GM12878 (cell line): Measurements from ENCODE around the gene IMMT. TPM values are rescaled to one million over a fixed set of nuclear protein-coding genes. Genes with fewer than 3 reads are reported as not detected.

Experiments
- CHD1 ChIP-seq: IDR thresholded peaks from 2 replicates; pipeline ENCODE4 v1.6.1; 2012; ENCODE audit warnings: low read depth, low read length, improper control_type of control experiment
- GABPA ChIP-seq: IDR thresholded peaks from 2 replicates; pipeline ENCODE4 v1.6.1; 2014; ENCODE audit warnings: antibody characterized with exemption, low read depth, mild to moderate bottlenecking, inconsistent platforms
- IKZF2 ChIP-seq, 2 experiments: fragments of 450-650 bp; IDR thresholded peaks; 2 replicates each; pipeline ENCODE4 v1.6.1; 2017; ENCODE audit warnings: mild to moderate bottlenecking in 2 of 2, moderate library complexity in 2 of 2
- NR2F1 ChIP-seq: fragments of 450-650 bp; conservative IDR thresholded peaks from 2 replicates; pipeline ENCODE4 v1.6.1; 2017; ENCODE audit warnings: mild to moderate bottlenecking
- POU2F2 ChIP-seq: IDR thresholded peaks from 3 replicates; pipeline ENCODE4 v1.6.1; 2011; ENCODE audit warnings: low read depth, mild to moderate bottlenecking, low read length, borderline replicate concordance
- TBL1XR1 ChIP-seq: IDR thresholded peaks from 2 replicates; pipeline ENCODE4 v1.6.1; 2012; ENCODE audit warnings: low read depth, low read length, improper control_type of control experiment
- ZZZ3 ChIP-seq: IDR thresholded peaks from 2 replicates; pipeline ENCODE4 v1.6.1; 2011; ENCODE audit warnings: low read depth; ENCODE audit not compliant: control insufficient read depth, insufficient read length
- polyA plus RNA-seq, 11 experiments: library from polyadenylated mRNA; depleted of rRNA in 4 of 11; unstranded in 6 of 11; stranded (reverse) in 5 of 11; fragments of >200 nt; fragmentation: Nextera tagmentation in 4 of 11; fragmentation: Illumina TruSeq in 1 of 11; extraction: Ambion mirVana in 4 of 11; extraction: Trizol in 1 of 11; gene quantifications; 1 replicate in 1 of 11; 2 replicates in 10 of 11; pipeline versions ENCODE4 v1.2.1 to v1.2.3, GENCODE V29; 2011 to 2016; ENCODE audit warnings: inconsistent platforms in 2 of 11, missing spikeins in 2 of 11, low read depth in 1 of 11
- total RNA-seq, 4 experiments: library from RNA; depleted of rRNA in 3 of 4; stranded (reverse); fragments of >200 nt in 3 of 4; fragmentation: Illumina TruSeq in 1 of 4; extraction: Trizol in 1 of 4; gene quantifications; 2 replicates each; pipeline versions ENCODE4 v1.2.1 to v1.2.3, GENCODE V29; 2013 to 2021
- TF ChIP-seq, protein P1 (sequence below): fragments of 450-650 bp; formaldehyde crosslinking; IDR thresholded peaks from 2 replicates; pipeline ENCODE4 v1.4.0; 2022; ENCODE audit warnings: mild to moderate bottlenecking, moderate library complexity
- TF ChIP-seq, protein P2 (sequence below): IDR thresholded peaks from 2 replicates; pipeline ENCODE4 v1.6.1; 2012; ENCODE audit warnings: low read depth, low read length, improper control_type of control experiment
- TF ChIP-seq, protein P3 (sequence below): IDR thresholded peaks from 2 replicates; pipeline ENCODE4 v1.6.1; 2011; ENCODE audit warnings: low read depth, low read length, improper control_type of control experiment, borderline replicate concordance

IMMT gene
- total and polyA plus RNA-seq, 10 of the 15 experiments (the other 5 are each of a cell fraction or from before 2014, with no cell fraction given), result 78.4 to 149 (median 98.7) TPM

DNA sequence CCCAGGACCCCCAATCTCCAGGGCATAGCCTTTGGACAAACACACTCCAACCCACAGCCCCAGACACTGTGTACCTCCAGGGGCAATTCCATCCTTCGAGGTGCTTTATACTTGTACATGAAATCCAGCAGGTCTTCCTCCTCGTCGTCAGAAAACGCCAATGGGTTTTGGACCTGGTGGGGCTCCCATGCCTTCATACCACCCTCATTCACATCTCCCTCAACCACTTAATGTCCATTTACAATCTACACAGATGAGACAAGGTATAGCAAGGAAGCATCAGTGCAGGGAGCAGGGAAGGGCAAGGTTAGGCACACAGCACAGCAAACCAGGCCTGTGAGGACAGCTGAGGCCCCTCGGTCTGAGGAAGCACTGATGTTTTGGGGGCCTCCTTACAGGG lies 24.6 kb upstream of the IMMT start (continued):
- TF ChIP-seq, protein P1, sequence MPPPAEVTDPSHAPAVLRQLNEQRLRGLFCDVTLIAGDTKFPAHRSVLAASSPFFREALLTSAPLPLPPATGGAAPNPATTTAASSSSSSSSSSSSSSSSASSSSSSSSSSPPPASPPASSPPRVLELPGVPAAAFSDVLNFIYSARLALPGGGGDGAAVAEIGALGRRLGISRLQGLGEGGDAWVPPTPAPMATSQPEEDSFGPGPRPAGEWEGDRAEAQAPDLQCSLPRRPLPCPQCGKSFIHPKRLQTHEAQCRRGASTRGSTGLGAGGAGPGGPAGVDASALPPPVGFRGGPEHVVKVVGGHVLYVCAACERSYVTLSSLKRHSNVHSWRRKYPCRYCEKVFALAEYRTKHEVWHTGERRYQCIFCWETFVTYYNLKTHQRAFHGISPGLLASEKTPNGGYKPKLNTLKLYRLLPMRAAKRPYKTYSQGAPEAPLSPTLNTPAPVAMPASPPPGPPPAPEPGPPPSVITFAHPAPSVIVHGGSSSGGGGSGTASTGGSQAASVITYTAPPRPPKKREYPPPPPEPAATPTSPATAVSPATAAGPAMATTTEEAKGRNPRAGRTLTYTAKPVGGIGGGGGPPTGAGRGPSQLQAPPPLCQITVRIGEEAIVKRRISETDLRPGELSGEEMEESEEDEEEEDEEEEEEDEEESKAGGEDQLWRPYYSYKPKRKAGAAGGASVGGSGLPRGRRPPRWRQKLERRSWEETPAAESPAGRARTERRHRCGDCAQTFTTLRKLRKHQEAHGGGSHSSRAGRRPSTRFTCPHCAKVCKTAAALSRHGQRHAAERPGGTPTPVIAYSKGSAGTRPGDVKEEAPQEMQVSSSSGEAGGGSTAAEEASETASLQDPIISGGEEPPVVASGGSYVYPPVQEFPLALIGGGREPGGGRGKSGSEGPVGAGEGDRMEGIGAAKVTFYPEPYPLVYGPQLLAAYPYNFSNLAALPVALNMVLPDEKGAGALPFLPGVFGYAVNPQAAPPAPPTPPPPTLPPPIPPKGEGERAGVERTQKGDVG (CRISPR knock-in tag), result no peak
- TF ChIP-seq, protein P2, sequence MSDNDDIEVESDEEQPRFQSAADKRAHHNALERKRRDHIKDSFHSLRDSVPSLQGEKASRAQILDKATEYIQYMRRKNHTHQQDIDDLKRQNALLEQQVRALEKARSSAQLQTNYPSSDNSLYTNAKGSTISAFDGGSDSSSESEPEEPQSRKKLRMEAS, result no peak
- TF ChIP-seq POU2F2 (no peak), NR2F1 (no peak), CHD1 (no peak), TBL1XR1 (no peak), IKZF2 (IDR thresholded peaks at IDR 0.05) (no peak), GABPA (no peak), ZZZ3 (no peak)
- TF ChIP-seq, protein P3, sequence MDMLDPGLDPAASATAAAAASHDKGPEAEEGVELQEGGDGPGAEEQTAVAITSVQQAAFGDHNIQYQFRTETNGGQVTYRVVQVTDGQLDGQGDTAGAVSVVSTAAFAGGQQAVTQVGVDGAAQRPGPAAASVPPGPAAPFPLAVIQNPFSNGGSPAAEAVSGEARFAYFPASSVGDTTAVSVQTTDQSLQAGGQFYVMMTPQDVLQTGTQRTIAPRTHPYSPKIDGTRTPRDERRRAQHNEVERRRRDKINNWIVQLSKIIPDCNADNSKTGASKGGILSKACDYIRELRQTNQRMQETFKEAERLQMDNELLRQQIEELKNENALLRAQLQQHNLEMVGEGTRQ, result no peak
